Body of pancreas (tissue), 4 donors: ENCODE measurements around the gene HNRNPM. TPM values are rescaled to one million over a fixed set of nuclear protein-coding genes. Genes with fewer than 3 reads are reported as not detected.

ENCODE experiments used
- ATAC-seq: fragments of 150-250 bp; one replicate; pipeline ENCODE4 v1.9.1; 2016
- DNase-seq, 4 donors: peaks; one replicate each; pipeline ENCODE4 v3.0.0-alpha.2; 2019
- H3K27ac ChIP-seq, 4 donors: fragments of 200-600 bp; sonication (generic); 1 replicate in 3 of 4; 2 replicates in 1 of 4; pipeline versions ENCODE4 v1.5.1 to v1.6.1; 2016 to 2019; ENCODE audit warnings: mild to moderate bottlenecking in 1 of 4, mixed read lengths in 1 of 4, moderate library complexity in 1 of 4
- H3K27me3 ChIP-seq, 2 donors: fragments of 200-600 bp; sonication (generic); one replicate each; pipeline ENCODE4 v1.6.0; 2016; ENCODE audit warnings: mild to moderate bottlenecking in 1 of 2
- H3K36me3 ChIP-seq, 2 donors: fragments of 200-600 bp; sonication (generic); replicated peaks in 1 of 2; 2 replicates each; pipeline ENCODE4 v1.5.1; 2016; ENCODE audit warnings: low read depth in 2 of 2; ENCODE audit not compliant: insufficient read depth in 1 of 2
- H3K4me1 ChIP-seq: fragments of 200-600 bp; sonication (generic); one replicate; pipeline ENCODE4 v1.6.0; 2016
- H3K4me3 ChIP-seq, 2 donors: fragments of 200-600 bp; sonication (generic); 1 replicate in 1 of 2; 2 replicates in 1 of 2; pipeline ENCODE4 v1.5.1; 2016 to 2019
- H3K9me3 ChIP-seq, 3 donors: fragments of 200-600 bp; sonication (generic); 1 replicate in 2 of 3; 2 replicates in 1 of 3; pipeline ENCODE4 v1.5.1; 2016
- CTCF ChIP-seq, 7 experiments: fragments of 450-650 bp in 4 of 7; fragments of 200-600 bp in 3 of 7; sonication (generic) in 3 of 7; IDR thresholded peaks; one replicate each; pipeline ENCODE4 v1.5.1; 2016 to 2019; ENCODE audit warnings: antibody characterized with exemption in 7 of 7
- POLR2A ChIP-seq, 3 donors: fragments of 450-650 bp; IDR thresholded peaks; one replicate each; pipeline ENCODE4 v1.6.1; 2016; ENCODE audit warnings: antibody characterized with exemption in 3 of 3, mild to moderate bottlenecking in 2 of 3
- WGBS, 2 donors: methylation state at CpG; one replicate each; pipeline ENCODE4 v1.1.5; 2017; 5-methylcytosine and 5-hydroxymethylcytosine counted together
- intact Hi-C: fragments of 100-400 bp; cut with DNase I; formaldehyde crosslinking; loops from one replicate; pipeline ENCODE4 v1.15.1; 2023
- total RNA-seq, 2 donors: library from RNA; depleted of rRNA; stranded (reverse); fragments of >200 nt; gene quantifications; one replicate each; pipeline ENCODE4 v1.1.0, GENCODE V29; 2016

HNRNPM gene
- total RNA-seq, 2 donors from 2014 or later, result 64.9 to 146 TPM

GRCh38 chr19:8446061-8446709 is 1.4 kb downstream of the HNRNPM start:
- no peak for TF ChIP-seq CTCF (IDR thresholded peaks at IDR 0.05)
- ATAC-seq (no peak), DNase-seq (no peak)
- Histone ChIP-seq H3K27me3 (no peaks in the 10 kb centered on the region), H3K4me1 (peaks cover 44% of the 10 kb centered on the region), H3K9me3 (no peaks in the 10 kb centered on the region), H3K36me3 (no peaks in the 10 kb centered on the region), H3K4me3 (peak overlapping the region; percentile 79 to 91), H3K27ac (peak overlapping the region in 3 of 4 donors; percentile 86 to 95 (median 88))
- intact Hi-C loops, result no loop called here
- 14 to 18% methylated on average over 12 to 16 of the region's 16 CpGs for WGBS, 2 donors

- Histone ChIP-seq H3K36me3 (no peaks in the 10 kb centered on the region), H3K27me3 (no peaks in the 10 kb centered on the region), H3K4me3 (no peak overlapping the region), H3K27ac (peak overlapping the region in 2 of 4 donors; percentile 52 to 56), H3K4me1 (peaks cover 81% of the 10 kb centered on the region), H3K9me3 (no peaks in the 10 kb centered on the region)
- DNase-seq, result peak; percentile 29 to 57 (median 51)
- intact Hi-C loops, result no loop called here
- 43 to 44% methylated on average over 4 to 7 of the region's 8 CpGs for WGBS, 2 donors
- peak; percentile 45 for ATAC-seq
- TF ChIP-seq POLR2A (IDR thresholded peaks at IDR 0.05) (no peak), CTCF (IDR thresholded peaks at IDR 0.05) (no peak)
These were observed 5.1 kb downstream of the HNRNPM start for GRCh38 chr19:8449830-8450229.

GRCh38 chr19:8451377-8451776 is 6.6 kb downstream of the HNRNPM start:
- Histone ChIP-seq H3K36me3 (peaks cover 0 to 3% of the 10 kb centered on the region in 2 donors), H3K27me3 (no peaks in the 10 kb centered on the region), H3K4me1 (peaks cover 81% of the 10 kb centered on the region), H3K27ac (peak overlapping the region in 1 of 4 donors; percentile 50), H3K9me3 (no peaks in the 10 kb centered on the region), H3K4me3 (no peak overlapping the region)
- no peak for TF ChIP-seq CTCF (IDR thresholded peaks at IDR 0.05)
- no peak for TF ChIP-seq POLR2A (IDR thresholded peaks at IDR 0.05)
- intact Hi-C loops, result no loop called here
- ATAC-seq (no peak), DNase-seq (no peak)
- 50 to 58% methylated on average over 6 of the region's 6 CpGs for whole genome bisulfite sequencing, 2 donors

GRCh38 chr19:8451885-8452284 is 7.1 kb downstream of the HNRNPM start:
- Histone ChIP-seq H3K27me3 (no peaks in the 10 kb centered on the region), H3K4me1 (peaks cover 80% of the 10 kb centered on the region), H3K36me3 (peaks cover 0 to 3% of the 10 kb centered on the region in 2 donors), H3K27ac (peak overlapping the region in 1 of 4 donors; percentile 50), H3K4me3 (no peak overlapping the region), H3K9me3 (no peaks in the 10 kb centered on the region)
- WGBS, 2 donors, result 32 to 34% methylated on average over 3 of the region's 3 CpGs
- TF ChIP-seq CTCF (IDR thresholded peaks at IDR 0.05) (no peak), POLR2A (IDR thresholded peaks at IDR 0.05) (no peak)
- ATAC-seq (no peak), DNase-seq (no peak)
- intact Hi-C loops, result no loop called here
